NOMO-1 treated with DMSO at 0.1 percent for 48 hours (cell line): Measurements from ENCODE around the gene GALNT2.

Source experiments
- DNase-seq: peaks from one replicate; lab custom pipeline; 2025; ENCODE audit not compliant: unreplicated experiment; lab: John Stamatoyannopoulos, UW

GALNT2 gene

GRCh38 chr1:230090194-230090711 is 23.2 kb downstream of the GALNT2 start:
- no peak for DNase-seq

GRCh38 chr1:230091473-230092231 is 24.6 kb downstream of the GALNT2 start:
- DNase-seq, result no peak

GRCh38 chr1:230094746-230095145 is 27.7 kb downstream of the GALNT2 start:
- no peak for DNase-seq

- DNase-seq, result no peak
Measured at GRCh38 chr1:230095938-230096337, 28.9 kb downstream of the GALNT2 start.

- DNase-seq, result no peak
Measured at GRCh38 chr1:230097370-230097769, 30.3 kb downstream of the GALNT2 start.

GRCh38 chr1:230098723-230099122 is 31.7 kb downstream of the GALNT2 start:
- DNase-seq, result no peak

- DNase-seq, result no peak
Measured at GRCh38 chr1:230099465-230099864, 32.4 kb downstream of the GALNT2 start.

- DNase-seq, result no peak
Measured at GRCh38 chr1:230100932-230101331, 33.9 kb downstream of the GALNT2 start.

GRCh38 chr1:230101556-230101955 is 34.5 kb downstream of the GALNT2 start:
- DNase-seq, result no peak

- DNase-seq, result no peak
Measured at GRCh38 chr1:230102046-230102445, 35.0 kb downstream of the GALNT2 start.

GRCh38 chr1:230102472-230102871 is 35.4 kb downstream of the GALNT2 start:
- DNase-seq, result no peak

- DNase-seq, result no peak
Measured at GRCh38 chr1:230103306-230104173, 36.5 kb downstream of the GALNT2 start.

GRCh38 chr1:230104395-230105244 is 37.6 kb downstream of the GALNT2 start:
- DNase-seq, result peak; percentile 77

- DNase-seq, result no peak
Measured at GRCh38 chr1:230105245-230105753, 38.3 kb downstream of the GALNT2 start.

GRCh38 chr1:230105754-230106625 is 39.0 kb downstream of the GALNT2 start:
- peak; percentile 71 for DNase-seq

- no peak for DNase-seq
Measured at GRCh38 chr1:230107941-230108340, 40.9 kb downstream of the GALNT2 start.

- no peak for DNase-seq
Measured at GRCh38 chr1:230108580-230108979, 41.5 kb downstream of the GALNT2 start.

- no peak for DNase-seq
Measured at GRCh38 chr1:230109066-230109465, 42.0 kb downstream of the GALNT2 start.

- DNase-seq, result no peak
Measured at GRCh38 chr1:230109895-230110667, 43.0 kb downstream of the GALNT2 start.
